ENCODE data around the gene SLC16A12.

SLC16A12 gene

GRCh38 chr10:89475125-89475524 is 60.3 kb downstream of the SLC16A12 start:
- in situ Hi-C loops (cut with MboI; ENCODE audit: low sequenced_read_pairs), result no loop called here

- in situ Hi-C loops (cut with MboI; ENCODE audit: low sequenced_read_pairs), result no loop called here
These were observed 60.9 kb downstream of the SLC16A12 start for GRCh38 chr10:89474452-89474851.

- in situ Hi-C loops (cut with MboI; ENCODE audit: low sequenced_read_pairs), result no loop called here
These were observed 64.1 kb downstream of the SLC16A12 start for GRCh38 chr10:89471110-89471809.

- in situ Hi-C loops (cut with MboI; ENCODE audit: low sequenced_read_pairs), result no loop called here
These were observed 64.8 kb downstream of the SLC16A12 start for GRCh38 chr10:89470628-89471027.

- in situ Hi-C loops (cut with MboI; ENCODE audit: low sequenced_read_pairs), result no loop called here
These were observed 65.9 kb downstream of the SLC16A12 start for GRCh38 chr10:89469517-89469916.

- in situ Hi-C loops (cut with MboI; ENCODE audit: low sequenced_read_pairs), result no loop called here
These were observed 67.0 kb downstream of the SLC16A12 start for GRCh38 chr10:89468191-89468965.

- in situ Hi-C loops (cut with MboI; ENCODE audit: low sequenced_read_pairs), result no loop called here
These were observed 68.8 kb downstream of the SLC16A12 start for GRCh38 chr10:89466599-89467035.

GRCh38 chr10:89465196-89465595 is 70.2 kb downstream of the SLC16A12 start:
- in situ Hi-C loops (cut with MboI; ENCODE audit: low sequenced_read_pairs), result no loop called here

GRCh38 chr10:89463846-89464537 is 71.4 kb downstream of the SLC16A12 start:
- in situ Hi-C loops (cut with MboI; ENCODE audit: low sequenced_read_pairs), result no loop called here

- in situ Hi-C loops (cut with MboI; ENCODE audit: low sequenced_read_pairs), result no loop called here
These were observed 76.6 kb downstream of the SLC16A12 start for GRCh38 chr10:89458784-89459183.

- in situ Hi-C loops (cut with MboI; ENCODE audit: low sequenced_read_pairs), result no loop called here
These were observed 77.1 kb downstream of the SLC16A12 start for GRCh38 chr10:89458291-89458690.

- in situ Hi-C loops (cut with MboI; ENCODE audit: low sequenced_read_pairs), result no loop called here
These were observed 80.6 kb downstream of the SLC16A12 start for GRCh38 chr10:89454561-89455347.

- in situ Hi-C loops (cut with MboI; ENCODE audit: low sequenced_read_pairs), result no loop called here
These were observed 83.2 kb downstream of the SLC16A12 start for GRCh38 chr10:89452193-89452592.

GRCh38 chr10:89450901-89451300 is 84.5 kb downstream of the SLC16A12 start:
- in situ Hi-C loops (cut with MboI; ENCODE audit: low sequenced_read_pairs), result no loop called here

GRCh38 chr10:89444819-89445218 is 90.6 kb downstream of the SLC16A12 start:
- in situ Hi-C loops (cut with MboI; ENCODE audit: low sequenced_read_pairs), result loop anchor here (25.0 kb wide), 1 partner anchor 117 kb away; no protein-coding TSS in a partner anchor

- in situ Hi-C loops (cut with MboI; ENCODE audit: low sequenced_read_pairs), result loop anchor here (25.0 kb wide), 1 partner anchor 120 kb away; no protein-coding TSS in a partner anchor
These were observed 93.1 kb downstream of the SLC16A12 start for GRCh38 chr10:89442289-89442688.

GRCh38 chr10:89440226-89441009 is 95.0 kb downstream of the SLC16A12 start:
- in situ Hi-C loops (cut with MboI; ENCODE audit: low sequenced_read_pairs), result loop anchor here (25.0 kb wide), 1 partner anchor 122 kb away; no protein-coding TSS in a partner anchor

- in situ Hi-C loops (cut with MboI; ENCODE audit: low sequenced_read_pairs), result loop anchor here (25.0 kb wide), 1 partner anchor 124 kb away; no protein-coding TSS in a partner anchor
These were observed 96.9 kb downstream of the SLC16A12 start for GRCh38 chr10:89438525-89438924.

- in situ Hi-C loops (cut with MboI; ENCODE audit: low sequenced_read_pairs), result loop anchor here (25.0 kb wide), 1 partner anchor 130 kb away; no protein-coding TSS in a partner anchor
These were observed 103.4 kb downstream of the SLC16A12 start for GRCh38 chr10:89431977-89432376.

- in situ Hi-C loops (cut with MboI; ENCODE audit: low sequenced_read_pairs), result loop anchor here (25.0 kb wide), 1 partner anchor 133 kb away; no protein-coding TSS in a partner anchor
These were observed 106.5 kb downstream of the SLC16A12 start for GRCh38 chr10:89428877-89429276.
